Mucosa of descending colon (tissue), 3 donors: ENCODE data around the gene PITRM1. TPM values are rescaled to one million over a fixed set of nuclear protein-coding genes. Genes with fewer than 3 reads are reported as not detected.
A peak's percentile ranks its signal among the peaks of the same experiment; 100 is the strongest.

Source experiments
- ATAC-seq: fragments of 200-7000 bp; cut with Tn5 transposase; one replicate; pipeline ENCODE4 v1.9.1; 2020; ENCODE audit warnings: mild to moderate bottlenecking, moderate library complexity
- DNase-seq, 3 donors: peaks; one replicate each; pipeline ENCODE4 v3.0.0-alpha.2; 2020
- H3K36me3 ChIP-seq: fragments of 200-600 bp; one replicate; pipeline ENCODE4 v1.8.0; 2021; ENCODE audit warnings: low read depth, mild to moderate bottlenecking
- H3K4me1 ChIP-seq: fragments of 200-600 bp; one replicate; pipeline ENCODE4 v1.8.0; 2021; ENCODE audit warnings: low read depth, mild to moderate bottlenecking
- H3K4me3 ChIP-seq: fragments of 200-600 bp; one replicate; pipeline ENCODE4 v1.8.0; 2021; ENCODE audit warnings: mild to moderate bottlenecking
- H3K9me3 ChIP-seq: fragments of 200-600 bp; one replicate; pipeline ENCODE4 v1.8.0; 2021; ENCODE audit warnings: mild to moderate bottlenecking
- intact Hi-C, 2 donors: fragments of 100-400 bp; cut with DNase I in 1 of 2; cut with micrococcal nuclease in 1 of 2; formaldehyde crosslinking; loops; one replicate each; pipeline versions ENCODE4 v1.11.0 to v1.11.1; 2022; cut with DNase I, micrococcal nuclease
- total RNA-seq, 3 donors: library from RNA; stranded (reverse); fragmentation: NEBNext Ultra II Directional in 2 of 3; extraction: Animal tissue kit (Norgen Biotek cat#: 25700) in 2 of 3; gene quantifications; one replicate each; pipeline versions ENCODE4 v1.2.1 to v1.2.4, GENCODE V29; 2021 to 2023
- TF ChIP-seq, protein P1 (sequence below): fragments of 200-600 bp; IDR thresholded peaks from one replicate; pipeline ENCODE4 v1.8.0; 2022; ENCODE audit warnings: antibody characterized with exemption, mild to moderate bottlenecking
- donor health status: DM: no; HTN: no; CAD: no; lungs with moderate emphysema.
- donor health status: DM: no; HTN: no; CAD: no.
- donor health status: DM: no; HTN: yes; CAD: no.

The PITRM1 gene
- total RNA-seq, 3 donors from 2014 or later = 50.8 to 53.9 (median 51.3) TPM

DNA sequence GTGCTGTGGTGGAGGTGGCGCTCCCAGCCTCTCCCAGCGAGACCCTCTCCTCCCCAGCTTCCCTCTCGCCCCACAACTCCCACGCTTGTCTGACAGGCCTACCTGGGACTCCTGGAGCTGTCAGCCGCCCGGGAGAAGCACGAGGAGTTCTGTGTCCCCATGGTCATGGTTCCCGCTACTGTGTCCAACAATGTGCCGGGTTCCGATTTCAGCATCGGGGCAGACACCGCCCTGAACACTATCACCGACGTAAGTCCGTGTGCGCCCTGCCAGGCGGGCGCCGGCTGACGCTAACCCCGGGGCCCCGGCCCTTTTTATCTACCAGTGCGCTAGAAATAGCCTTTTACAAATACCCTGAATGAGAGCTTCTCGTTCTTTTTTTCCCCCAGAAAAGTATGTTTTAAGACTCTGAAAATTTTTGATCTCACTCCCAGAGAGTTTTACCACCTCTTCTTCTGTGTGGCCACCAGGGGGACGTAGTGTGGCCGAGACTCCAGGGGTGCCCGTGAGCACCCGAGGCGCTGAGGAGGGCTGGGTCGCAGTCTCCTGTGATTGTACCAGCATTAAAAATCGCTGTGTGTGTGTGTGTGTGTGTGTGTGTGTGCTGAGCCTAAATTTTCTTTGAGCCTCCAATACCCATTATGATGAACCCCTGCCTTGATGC lies 52.7 kb downstream of the PITRM1 start:
- ATAC-seq (no peak), DNase-seq (no peak)
- Histone ChIP-seq H3K36me3 (no peaks in the 10 kb centered on the region), H3K9me3 (no peaks in the 10 kb centered on the region), H3K4me3 (no peak overlapping the region), H3K4me1 (peaks cover 2% of the 10 kb centered on the region)
- intact Hi-C loops = no loop called here
- TF ChIP-seq, protein P1, sequence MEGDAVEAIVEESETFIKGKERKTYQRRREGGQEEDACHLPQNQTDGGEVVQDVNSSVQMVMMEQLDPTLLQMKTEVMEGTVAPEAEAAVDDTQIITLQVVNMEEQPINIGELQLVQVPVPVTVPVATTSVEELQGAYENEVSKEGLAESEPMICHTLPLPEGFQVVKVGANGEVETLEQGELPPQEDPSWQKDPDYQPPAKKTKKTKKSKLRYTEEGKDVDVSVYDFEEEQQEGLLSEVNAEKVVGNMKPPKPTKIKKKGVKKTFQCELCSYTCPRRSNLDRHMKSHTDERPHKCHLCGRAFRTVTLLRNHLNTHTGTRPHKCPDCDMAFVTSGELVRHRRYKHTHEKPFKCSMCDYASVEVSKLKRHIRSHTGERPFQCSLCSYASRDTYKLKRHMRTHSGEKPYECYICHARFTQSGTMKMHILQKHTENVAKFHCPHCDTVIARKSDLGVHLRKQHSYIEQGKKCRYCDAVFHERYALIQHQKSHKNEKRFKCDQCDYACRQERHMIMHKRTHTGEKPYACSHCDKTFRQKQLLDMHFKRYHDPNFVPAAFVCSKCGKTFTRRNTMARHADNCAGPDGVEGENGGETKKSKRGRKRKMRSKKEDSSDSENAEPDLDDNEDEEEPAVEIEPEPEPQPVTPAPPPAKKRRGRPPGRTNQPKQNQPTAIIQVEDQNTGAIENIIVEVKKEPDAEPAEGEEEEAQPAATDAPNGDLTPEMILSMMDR = no peak

DNA sequence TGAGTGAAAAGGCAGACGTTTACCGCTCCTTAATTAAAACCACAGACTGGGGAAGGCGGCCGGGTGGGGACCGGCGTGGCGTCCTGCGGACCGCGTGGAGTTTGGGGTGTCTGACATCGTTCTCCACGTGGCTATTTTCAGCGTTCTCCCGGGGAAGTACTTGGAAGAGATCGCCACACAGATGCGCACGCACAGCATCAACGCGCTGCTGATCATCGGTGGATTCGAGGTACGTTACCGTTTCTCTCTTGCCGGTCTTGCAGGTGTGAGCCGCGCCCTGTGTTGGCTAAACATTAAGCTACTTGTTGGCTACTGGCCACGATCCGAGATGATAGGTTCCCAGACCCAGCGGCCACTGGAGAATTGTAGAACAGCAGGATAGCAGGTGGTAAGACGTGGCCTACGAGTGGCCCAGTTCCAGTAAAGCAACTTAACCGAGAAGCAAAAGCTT lies 53.9 kb downstream of the PITRM1 start:
- ATAC-seq = peak; percentile 95
- intact Hi-C loops = no loop called here
- TF ChIP-seq, protein P1 = no peak
- Histone ChIP-seq H3K4me3 (no peak overlapping the region), H3K36me3 (no peaks in the 10 kb centered on the region), H3K9me3 (no peaks in the 10 kb centered on the region), H3K4me1 (peaks cover 2% of the 10 kb centered on the region)
- peak; percentile 79 to 86 (median 81) for DNase-seq

DNA sequence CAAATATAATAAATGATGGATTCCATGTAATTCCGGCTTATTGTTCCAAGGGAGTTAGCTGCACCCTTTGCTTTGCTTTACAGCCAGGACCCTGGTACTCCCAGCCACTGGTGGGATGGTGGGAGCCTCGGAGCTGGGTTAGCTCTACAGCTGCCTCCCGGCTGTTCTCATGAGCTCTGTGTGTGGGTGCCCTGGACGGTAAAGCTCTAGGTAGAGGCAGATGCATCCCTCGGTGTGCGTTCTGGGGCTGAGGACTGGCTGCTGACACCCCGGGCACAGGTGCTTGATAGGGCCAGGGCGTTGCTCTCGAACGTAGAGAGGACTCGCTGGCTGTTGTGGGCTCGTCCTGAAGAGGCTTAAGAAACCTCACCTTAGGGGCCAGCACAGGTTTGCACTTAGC lies 55.1 kb downstream of the PITRM1 start:
- H3K36me3 ChIP-seq = no peaks in the 10 kb centered on the region
- ATAC-seq (no peak), DNase-seq (no peak)
- no peaks in the 10 kb centered on the region for H3K9me3 ChIP-seq
- H3K4me1 ChIP-seq = peaks cover 2% of the 10 kb centered on the region
- TF ChIP-seq, protein P1 = no peak
- no peak overlapping the region for H3K4me3 ChIP-seq
- intact Hi-C loops = no loop called here

DNA sequence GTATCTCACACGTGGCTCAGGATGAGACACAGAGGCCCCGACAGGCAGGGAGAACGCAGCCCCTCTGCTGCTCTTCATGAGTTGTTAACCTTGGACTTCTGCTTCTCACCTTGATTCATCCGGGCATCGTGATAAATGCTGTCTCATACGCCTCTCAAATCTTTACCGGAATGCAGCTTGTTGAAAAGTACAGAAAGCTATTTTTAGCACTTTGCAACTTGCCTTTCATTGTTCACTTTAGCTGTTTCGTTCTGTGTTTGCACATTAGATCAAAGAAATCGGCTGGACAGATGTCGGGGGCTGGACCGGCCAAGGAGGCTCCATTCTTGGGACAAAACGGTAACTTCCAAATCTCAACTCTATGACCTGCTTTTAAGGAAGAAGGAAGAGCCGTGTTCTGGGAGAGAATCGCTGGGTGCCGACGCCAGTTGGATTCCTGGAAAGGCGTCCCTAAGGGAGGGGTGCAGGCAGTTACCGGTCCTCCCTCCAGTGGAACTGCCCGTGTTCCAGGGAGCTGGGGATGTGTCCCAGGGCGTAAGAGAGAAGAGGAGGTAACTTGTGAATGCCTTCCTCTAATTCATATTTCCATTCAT lies 56.0 kb downstream of the PITRM1 start:
- intact Hi-C loops = no loop called here
- TF ChIP-seq, protein P1 = no peak
- no peak overlapping the region for H3K4me3 ChIP-seq
- no peaks in the 10 kb centered on the region for H3K9me3 ChIP-seq
- no peaks in the 10 kb centered on the region for H3K36me3 ChIP-seq
- H3K4me1 ChIP-seq = peaks cover 2% of the 10 kb centered on the region
- DNase-seq = no peak
- ATAC-seq = no peak

DNA sequence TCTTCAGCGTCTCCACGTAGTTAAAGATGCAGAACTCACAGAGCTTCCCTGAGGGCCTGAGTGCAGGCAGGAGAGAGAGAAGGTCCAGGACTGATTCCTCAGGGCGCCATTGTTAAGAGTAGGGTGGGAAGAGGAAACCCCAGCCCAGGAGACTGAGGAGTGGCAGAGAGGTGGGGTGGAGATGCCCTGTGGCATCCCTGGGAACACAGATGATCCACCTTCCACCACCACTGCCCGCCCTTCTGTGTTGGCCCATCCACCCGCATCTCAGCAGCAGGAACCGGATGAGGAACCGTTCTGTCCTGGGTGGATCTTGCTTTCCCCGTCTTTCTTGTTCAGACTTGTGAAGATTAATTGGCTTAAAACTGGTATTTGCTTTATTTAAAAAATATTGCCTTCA lies 56.9 kb downstream of the PITRM1 start:
- ATAC-seq = no peak
- intact Hi-C loops = no loop called here

More for the DNA sequence above, 56.9 kb downstream of the PITRM1 start:
- no peaks in the 10 kb centered on the region for H3K9me3 ChIP-seq
- no peak overlapping the region for H3K4me3 ChIP-seq
- TF ChIP-seq, protein P1 = no peak
- H3K36me3 ChIP-seq = no peaks in the 10 kb centered on the region
- H3K4me1 ChIP-seq = peaks cover 2% of the 10 kb centered on the region
- no peak for DNase-seq
